Measurements from ENCODE around the gene PACS2. TPM values are rescaled to one million over a fixed set of nuclear protein-coding genes. Genes with fewer than 3 reads are reported as not detected.
"Not testable (repeated sequence)": the region's sequence is repeated elsewhere in the genome, so short reads cannot be mapped to it uniquely, and the experiment has no call there.

Gene PACS2
- total RNA-seq, 1 experiment from 2014 or later: 43.3 TPM

GRCh38 chr14:105290621-105291346, 23.8 kb upstream of the PACS2 start:
- H3K36me3 ChIP-seq (ENCODE audit: low read depth): no peaks in the 10 kb centered on the region
- H4K20me1 ChIP-seq (ENCODE audit: insufficient read depth): peaks cover 32% of the 10 kb centered on the region
- intact Hi-C loops (cut with micrococcal nuclease; ENCODE audit: unreplicated experiment): no loop called here
- H3K4me1 ChIP-seq (replicated peaks; ENCODE audit: insufficient read depth): no peaks in the 10 kb centered on the region
- no peaks in the 10 kb centered on the region for H3K9me2 ChIP-seq (ENCODE audit: insufficient read depth)
- no peaks in the 10 kb centered on the region for H3K9me3 ChIP-seq (ENCODE audit: insufficient read depth, low read depth)
- BruUV-seq (replicated peaks): no TSS peak
- no peak for TF ChIP-seq CTCF (conservative IDR thresholded peaks at IDR 0.05)
- no peak for DNase-seq
- ChIA-PET CTCF (no interaction called here), POLR2A (ENCODE audit: unreplicated experiment) (interaction anchor here (0.7 kb wide), 1 partner anchor 183 kb away, joined by 5 read pairs; no protein-coding TSS in a partner anchor)
- H3K27me3 ChIP-seq (ENCODE audit: insufficient read depth, low read depth): no peaks in the 10 kb centered on the region
- H3F3A ChIP-seq (ENCODE audit: insufficient read depth, low read depth): no peaks in the 10 kb centered on the region
- no peak overlapping the region for H2AFZ ChIP-seq
- H3K79me2 ChIP-seq (ENCODE audit: low read depth): peaks cover 38% of the 10 kb centered on the region
- no peak overlapping the region for H3K4me3 ChIP-seq
- H3K4me2 ChIP-seq: no peak overlapping the region
- no peak overlapping the region for H3K27ac ChIP-seq

- no peak for DNase-seq
- ChIA-PET CTCF (interaction anchor here (0.6 kb wide), 1 partner anchor 241 kb away, joined by 5 read pairs; no protein-coding TSS in a partner anchor), POLR2A (ENCODE audit: unreplicated experiment) (no interaction called here)
- Histone ChIP-seq H3K27me3 (ENCODE audit: insufficient read depth, low read depth) (no peaks in the 10 kb centered on the region), H3K4me2 (no peak overlapping the region), H3K79me2 (ENCODE audit: low read depth) (peaks cover 61% of the 10 kb centered on the region), H3K4me1 (replicated peaks; ENCODE audit: insufficient read depth) (no peaks in the 10 kb centered on the region), H3K9me2 (ENCODE audit: insufficient read depth) (no peaks in the 10 kb centered on the region), H3K36me3 (ENCODE audit: low read depth) (no peaks in the 10 kb centered on the region), H4K20me1 (ENCODE audit: insufficient read depth) (peaks cover 28% of the 10 kb centered on the region), H2AFZ (no peak overlapping the region), H3K9me3 (ENCODE audit: insufficient read depth, low read depth) (no peaks in the 10 kb centered on the region), H3K27ac (no peak overlapping the region), H3F3A (ENCODE audit: insufficient read depth, low read depth) (no peaks in the 10 kb centered on the region), H3K4me3 (no peak overlapping the region)
- no peak for TF ChIP-seq EZH2 (IDR thresholded peaks at IDR 0.05; ENCODE audit: low read depth)
- no peak for TF ChIP-seq CTCF (conservative IDR thresholded peaks at IDR 0.05)
- no TSS peak for BruUV-seq (replicated peaks)
- intact Hi-C loops (cut with micrococcal nuclease; ENCODE audit: unreplicated experiment): no loop called here
Measured at GRCh38 chr14:105292826-105293711, 21.5 kb upstream of the PACS2 start.

GRCh38 chr14:105294142-105294597, 20.4 kb upstream of the PACS2 start:
- Histone ChIP-seq H2AFZ (no peak overlapping the region), H3K9me3 (ENCODE audit: insufficient read depth, low read depth) (no peaks in the 10 kb centered on the region), H3K27me3 (ENCODE audit: insufficient read depth, low read depth) (no peaks in the 10 kb centered on the region), H3K4me2 (no peak overlapping the region), H4K20me1 (ENCODE audit: insufficient read depth) (peaks cover 33% of the 10 kb centered on the region), H3K79me2 (ENCODE audit: low read depth) (peaks cover 72% of the 10 kb centered on the region), H3K9me2 (ENCODE audit: insufficient read depth) (no peaks in the 10 kb centered on the region), H3K36me3 (ENCODE audit: low read depth) (no peaks in the 10 kb centered on the region), H3K27ac (no peak overlapping the region), H3K4me1 (replicated peaks; ENCODE audit: insufficient read depth) (peaks cover 3% of the 10 kb centered on the region), H3K4me3 (no peak overlapping the region), H3F3A (ENCODE audit: insufficient read depth, low read depth) (no peaks in the 10 kb centered on the region)
- intact Hi-C loops (cut with micrococcal nuclease; ENCODE audit: unreplicated experiment): no loop called here
- ChIA-PET CTCF (no interaction called here), POLR2A (ENCODE audit: unreplicated experiment) (no interaction called here)
- no TSS peak for BruUV-seq (replicated peaks)
- TF ChIP-seq EZH2 (IDR thresholded peaks at IDR 0.05; ENCODE audit: low read depth) (no peak), CTCF (conservative IDR thresholded peaks at IDR 0.05) (no peak)
- no peak for DNase-seq

GRCh38 chr14:105297311-105297710, 17.2 kb upstream of the PACS2 start:
- intact Hi-C loops (cut with micrococcal nuclease; ENCODE audit: unreplicated experiment); H3K4me3 ChIP-seq; H3F3A ChIP-seq (ENCODE audit: insufficient read depth, low read depth); H3K9me2 ChIP-seq (ENCODE audit: insufficient read depth); H3K36me3 ChIP-seq (ENCODE audit: low read depth); H3K9me3 ChIP-seq (ENCODE audit: insufficient read depth, low read depth); CTCF ChIA-PET; H3K4me1 ChIP-seq (replicated peaks; ENCODE audit: insufficient read depth); POLR2A ChIA-PET (ENCODE audit: unreplicated experiment); BruUV-seq (replicated peaks); DNase-seq; H3K4me2 ChIP-seq; H2AFZ ChIP-seq; H3K27me3 ChIP-seq (ENCODE audit: insufficient read depth, low read depth); H3K27ac ChIP-seq: not testable (repeated sequence)
- H4K20me1 ChIP-seq (ENCODE audit: insufficient read depth): peaks cover 28% of the 10 kb centered on the region
- peaks cover 74% of the 10 kb centered on the region for H3K79me2 ChIP-seq (ENCODE audit: low read depth)

Data from PC-9 (cell line).